ENCODE measurements around the gene SCG5.

SCG5 gene

DNA sequence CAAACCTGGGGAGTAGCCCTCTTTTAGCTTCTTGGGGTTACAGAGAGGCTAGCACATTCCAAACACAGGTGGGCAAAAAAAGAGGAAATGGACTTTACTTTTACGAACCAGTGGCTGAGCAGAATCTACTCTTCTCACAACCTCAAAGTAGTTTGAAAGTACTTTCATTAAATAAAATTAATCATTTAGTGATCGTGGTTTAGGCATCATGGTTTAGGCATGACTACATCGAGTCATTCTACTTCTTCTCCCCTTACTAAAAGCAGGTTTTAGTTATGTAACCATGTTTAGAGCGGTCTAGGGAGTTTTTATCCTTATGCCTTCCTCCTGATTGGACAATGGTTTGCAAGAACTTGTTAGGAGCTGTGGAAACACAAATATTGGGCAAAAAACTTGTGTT is 73.8 kb downstream of the SCG5 start:
- Histone ChIP-seq H3K9ac (no peak overlapping the region), H2AFZ (ENCODE audit: low read depth) (no peak overlapping the region), H3K4me1 (ENCODE audit: low read depth, poor library complexity, severe bottlenecking) (no peaks in the 10 kb centered on the region), H3K4me3 (IDR thresholded peaks at IDR 0.05; ENCODE audit: insufficient read depth, low read depth, low read length) (no peak overlapping the region), H4K20me1 (ENCODE audit: insufficient read depth) (no peaks in the 10 kb centered on the region), H3K4me2 (no peak overlapping the region), H3K79me2 (ENCODE audit: insufficient read depth, low read depth) (no peaks in the 10 kb centered on the region), H3K36me3 (ENCODE audit: insufficient read depth) (no peaks in the 10 kb centered on the region), H3K27ac (no peak overlapping the region), H3K27me3 (ENCODE audit: insufficient read depth, low read depth) (no peaks in the 10 kb centered on the region)
- TF ChIP-seq, protein P1, sequence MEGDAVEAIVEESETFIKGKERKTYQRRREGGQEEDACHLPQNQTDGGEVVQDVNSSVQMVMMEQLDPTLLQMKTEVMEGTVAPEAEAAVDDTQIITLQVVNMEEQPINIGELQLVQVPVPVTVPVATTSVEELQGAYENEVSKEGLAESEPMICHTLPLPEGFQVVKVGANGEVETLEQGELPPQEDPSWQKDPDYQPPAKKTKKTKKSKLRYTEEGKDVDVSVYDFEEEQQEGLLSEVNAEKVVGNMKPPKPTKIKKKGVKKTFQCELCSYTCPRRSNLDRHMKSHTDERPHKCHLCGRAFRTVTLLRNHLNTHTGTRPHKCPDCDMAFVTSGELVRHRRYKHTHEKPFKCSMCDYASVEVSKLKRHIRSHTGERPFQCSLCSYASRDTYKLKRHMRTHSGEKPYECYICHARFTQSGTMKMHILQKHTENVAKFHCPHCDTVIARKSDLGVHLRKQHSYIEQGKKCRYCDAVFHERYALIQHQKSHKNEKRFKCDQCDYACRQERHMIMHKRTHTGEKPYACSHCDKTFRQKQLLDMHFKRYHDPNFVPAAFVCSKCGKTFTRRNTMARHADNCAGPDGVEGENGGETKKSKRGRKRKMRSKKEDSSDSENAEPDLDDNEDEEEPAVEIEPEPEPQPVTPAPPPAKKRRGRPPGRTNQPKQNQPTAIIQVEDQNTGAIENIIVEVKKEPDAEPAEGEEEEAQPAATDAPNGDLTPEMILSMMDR (conservative IDR thresholded peaks at IDR 0.05; ENCODE audit: low read depth, low read length) = no peak

DNA sequence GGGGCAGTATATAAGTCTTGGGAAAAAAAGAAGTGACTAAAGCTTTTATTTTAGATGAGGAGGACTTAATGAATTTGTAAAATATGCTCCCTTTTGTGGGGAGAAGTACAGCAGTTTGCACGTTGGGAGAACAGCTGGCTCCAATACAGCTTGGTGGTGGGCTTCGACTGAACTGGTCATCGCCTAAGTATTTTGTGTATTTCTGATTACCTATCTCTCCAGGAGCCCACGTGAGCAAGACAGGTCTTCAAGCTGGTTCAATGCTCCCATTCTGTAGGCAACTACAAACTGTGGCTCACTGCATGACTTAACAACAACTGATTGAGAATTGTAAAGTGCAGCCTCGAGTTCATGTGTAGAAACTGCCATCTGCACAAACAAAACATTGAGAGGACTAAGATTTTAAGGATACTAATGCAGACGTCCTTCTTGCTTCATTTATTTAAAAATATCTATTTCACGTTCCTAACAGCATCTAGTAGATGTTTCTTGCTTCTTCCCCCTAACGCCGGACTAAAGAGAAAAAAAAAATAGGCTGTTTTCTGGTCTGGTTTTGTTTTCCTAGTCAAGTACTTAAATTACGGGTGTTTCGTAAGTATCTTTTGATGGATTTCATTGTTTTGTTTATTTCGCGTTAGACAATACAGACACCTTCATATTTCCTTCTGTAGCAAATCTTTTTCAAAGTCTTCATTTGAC is 74.9 kb downstream of the SCG5 start:
- H4K20me1 ChIP-seq (ENCODE audit: insufficient read depth) = no peaks in the 10 kb centered on the region
- H3K36me3 ChIP-seq (ENCODE audit: insufficient read depth) = no peaks in the 10 kb centered on the region
- H3K4me3 ChIP-seq (IDR thresholded peaks at IDR 0.05; ENCODE audit: insufficient read depth, low read depth, low read length) = no peak overlapping the region
- H3K79me2 ChIP-seq (ENCODE audit: insufficient read depth, low read depth) = no peaks in the 10 kb centered on the region
- no peak overlapping the region for H3K9ac ChIP-seq
- no peak overlapping the region for H3K4me2 ChIP-seq
- peaks cover 3% of the 10 kb centered on the region for H3K4me1 ChIP-seq (ENCODE audit: low read depth, poor library complexity, severe bottlenecking)
- H3K27ac ChIP-seq = no peak overlapping the region
- no peaks in the 10 kb centered on the region for H3K27me3 ChIP-seq (ENCODE audit: insufficient read depth, low read depth)
- H2AFZ ChIP-seq (ENCODE audit: low read depth) = no peak overlapping the region
- TF ChIP-seq, protein P1 (conservative IDR thresholded peaks at IDR 0.05; ENCODE audit: low read depth, low read length) = no peak

DNA sequence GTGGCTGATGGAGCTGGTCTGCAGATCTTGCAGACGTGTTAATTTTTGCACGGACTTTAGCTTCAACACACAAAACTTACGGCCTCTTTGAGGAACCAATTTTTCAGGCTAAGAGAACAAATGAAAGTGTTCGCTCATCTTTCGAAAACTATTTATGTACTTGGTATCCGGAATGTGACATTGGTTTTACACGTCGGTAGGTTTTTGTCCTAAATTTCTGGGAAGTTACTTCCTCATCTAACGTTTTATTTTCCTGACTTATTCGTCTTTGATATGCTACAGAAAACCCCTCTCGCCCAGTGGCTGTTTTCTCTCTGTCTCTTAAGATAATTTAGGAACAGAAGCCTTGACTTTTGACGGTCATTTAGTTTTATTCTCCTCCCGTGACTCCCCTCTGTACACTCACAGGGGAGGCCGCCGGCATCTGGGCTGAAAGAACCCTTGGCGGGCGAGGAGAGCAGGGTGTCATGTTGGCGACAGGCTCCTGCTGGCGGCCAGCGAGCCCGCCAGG is 75.5 kb downstream of the SCG5 start:
- no peaks in the 10 kb centered on the region for H4K20me1 ChIP-seq (ENCODE audit: insufficient read depth)

DNA sequence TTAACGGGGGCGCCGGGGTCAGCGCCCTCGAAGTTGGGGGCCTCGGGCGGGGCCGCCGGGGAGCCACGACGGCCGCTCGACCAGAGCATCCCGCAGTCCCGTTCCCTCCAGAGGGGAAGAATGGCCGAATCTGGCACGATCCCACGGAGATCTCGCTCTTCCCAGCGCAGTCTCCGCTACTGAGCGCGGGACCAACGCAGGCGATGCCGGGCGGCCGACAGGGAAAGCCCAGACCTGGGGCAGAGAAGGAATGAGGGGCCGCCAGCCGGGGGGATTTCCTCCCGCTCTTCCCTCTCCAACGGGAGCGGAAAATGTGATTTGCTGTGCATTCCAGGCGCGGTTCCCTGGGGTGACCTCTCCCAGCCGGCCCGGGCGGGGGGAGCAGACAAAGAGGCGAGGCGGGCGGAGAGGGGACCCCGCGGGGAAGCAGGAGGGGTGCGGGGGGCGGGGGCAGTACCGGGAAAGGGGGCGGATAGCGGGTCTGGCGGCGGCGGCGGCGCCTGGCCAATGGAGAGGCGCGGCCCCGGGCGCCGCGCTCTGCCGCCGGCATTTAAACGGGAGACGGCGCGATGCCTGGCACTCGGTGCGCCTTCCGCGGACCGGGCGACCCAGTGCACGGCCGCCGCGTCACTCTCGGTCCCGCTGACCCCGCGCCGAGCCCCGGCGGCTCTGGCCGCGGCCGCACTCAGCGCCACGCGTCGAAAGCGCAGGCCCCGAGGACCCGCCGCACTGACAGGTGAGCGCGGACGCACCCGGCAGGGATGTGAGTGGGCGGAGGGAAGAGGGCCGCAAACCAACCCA is 76.1 kb downstream of the SCG5 start, which contains the start of gene GREM1:
Gene GREM1, plus strand, starts transcription at position 579 of the 801 bp plus-strand sequence. CDS start 12,687 bp downstream, outside the sequence.
- Histone ChIP-seq H3K36me3 (ENCODE audit: insufficient read depth) (no peaks in the 10 kb centered on the region), H3K27ac (no peak within 1 kb of the TSS), H4K20me1 (ENCODE audit: insufficient read depth) (no peaks in the 10 kb centered on the region), H3K4me2 (no peak within 1 kb of the TSS), H3K9ac (no peak within 1 kb of the TSS), H3K4me1 (ENCODE audit: low read depth, poor library complexity, severe bottlenecking) (peaks cover 15% of the 10 kb centered on the region), H3K27me3 (ENCODE audit: insufficient read depth, low read depth) (no peaks in the 10 kb centered on the region), H3K4me3 (IDR thresholded peaks at IDR 0.05; ENCODE audit: insufficient read depth, low read depth, low read length) (no peak within 1 kb of the TSS), H2AFZ (ENCODE audit: low read depth) (no peak within 1 kb of the TSS), H3K79me2 (ENCODE audit: insufficient read depth, low read depth) (no peaks in the 10 kb centered on the region)
- TF ChIP-seq, protein P1 (conservative IDR thresholded peaks at IDR 0.05; ENCODE audit: low read depth, low read length) = no peak

More for the DNA sequence above, 75.5 kb downstream of the SCG5 start:
- Histone ChIP-seq H3K79me2 (ENCODE audit: insufficient read depth, low read depth) (no peaks in the 10 kb centered on the region), H3K36me3 (ENCODE audit: insufficient read depth) (no peaks in the 10 kb centered on the region), H3K9ac (no peak overlapping the region), H3K4me2 (no peak overlapping the region), H3K4me1 (ENCODE audit: low read depth, poor library complexity, severe bottlenecking) (peaks cover 9% of the 10 kb centered on the region), H2AFZ (ENCODE audit: low read depth) (no peak overlapping the region), H3K27ac (no peak overlapping the region), H3K4me3 (IDR thresholded peaks at IDR 0.05; ENCODE audit: insufficient read depth, low read depth, low read length) (no peak overlapping the region), H3K27me3 (ENCODE audit: insufficient read depth, low read depth) (no peaks in the 10 kb centered on the region)
- TF ChIP-seq, protein P1 (conservative IDR thresholded peaks at IDR 0.05; ENCODE audit: low read depth, low read length) = no peak
